Bone marrow (tissue), 2 donors: Measurements from ENCODE around the gene PER2.
"Not testable (repeated sequence)": the region's sequence is repeated elsewhere in the genome, so short reads cannot be mapped to it uniquely, and the experiment has no call there.

Source experiments
- DNase-seq, 2 donors: peaks; one replicate each; lab custom pipeline; 2025; lab: John Stamatoyannopoulos, UW

Gene PER2

GRCh38 chr2:238313289-238313990, 25.0 kb upstream of the PER2 start:
- no peak for DNase-seq

- not testable (repeated sequence) for DNase-seq
These were observed 22.3 kb upstream of the PER2 start for GRCh38 chr2:238310721-238311120.

GRCh38 chr2:238308177-238308576, 19.8 kb upstream of the PER2 start:
- no peak for DNase-seq

- no peak for DNase-seq
These were observed 18.2 kb upstream of the PER2 start for GRCh38 chr2:238306672-238306998.

- no peak for DNase-seq
These were observed 17.7 kb upstream of the PER2 start for GRCh38 chr2:238305965-238306671.

GRCh38 chr2:238305092-238305862, 16.9 kb upstream of the PER2 start:
- no peak for DNase-seq

- DNase-seq = no peak
These were observed 15.7 kb upstream of the PER2 start for GRCh38 chr2:238304116-238304515.

GRCh38 chr2:238302751-238303150, 14.3 kb upstream of the PER2 start:
- no peak for DNase-seq

GRCh38 chr2:238302087-238302486, 13.7 kb upstream of the PER2 start:
- DNase-seq = no peak

GRCh38 chr2:238299803-238300202, 11.4 kb upstream of the PER2 start:
- no peak for DNase-seq

GRCh38 chr2:238296638-238297457, 8.4 kb upstream of the PER2 start:
- DNase-seq = no peak

- no peak for DNase-seq
These were observed 7.0 kb upstream of the PER2 start for GRCh38 chr2:238295144-238296112.

GRCh38 chr2:238294393-238295143, 6.2 kb upstream of the PER2 start:
- no peak for DNase-seq

GRCh38 chr2:238294046-238294392, 5.6 kb upstream of the PER2 start:
- no peak for DNase-seq

- no peak for DNase-seq
These were observed 3.3 kb upstream of the PER2 start for GRCh38 chr2:238291550-238292281.

- no peak for DNase-seq
These were observed 2.5 kb upstream of the PER2 start for GRCh38 chr2:238290715-238291549.

- DNase-seq = no peak
These were observed 1.7 kb upstream of the PER2 start for GRCh38 chr2:238290091-238290509.

- DNase-seq = no peak
These were observed 1.2 kb upstream of the PER2 start for GRCh38 chr2:238289574-238289973.
